ENCODE measurements around the gene FDX1.

DNA sequence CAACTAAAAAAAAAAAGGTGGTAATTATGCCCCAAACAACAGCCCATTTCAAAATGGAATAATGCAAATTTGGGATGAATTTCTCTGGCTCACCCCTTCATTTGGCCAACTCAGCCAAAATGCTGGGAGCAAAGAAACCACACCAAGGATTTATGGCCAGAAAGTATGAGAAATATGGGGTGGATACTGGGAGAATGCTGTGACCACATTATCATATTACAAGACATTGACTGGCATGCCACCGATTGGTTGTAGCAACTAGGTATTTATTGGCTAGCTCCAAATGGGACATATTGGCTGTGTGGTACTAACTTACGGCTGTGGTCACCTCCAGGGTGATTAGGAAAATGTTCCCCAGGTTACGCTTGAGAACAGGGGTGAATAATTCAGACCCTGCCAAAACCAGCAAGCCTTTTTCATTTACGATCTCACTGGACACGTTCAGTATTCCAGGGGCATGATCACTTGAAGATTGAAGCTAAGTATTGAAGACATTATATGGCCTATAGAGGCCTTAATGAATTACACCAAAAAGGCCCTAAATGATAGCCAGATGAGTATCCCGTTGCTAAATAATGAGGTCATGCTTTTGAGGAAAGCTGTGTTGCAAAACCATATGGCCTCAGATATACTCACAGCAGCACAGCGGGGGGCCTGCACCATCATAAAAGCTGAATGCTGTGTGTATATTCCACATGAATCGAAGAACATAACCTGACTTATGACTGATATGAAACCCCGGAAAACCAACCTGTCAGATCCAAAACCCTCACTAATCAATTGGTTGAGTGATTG is 3.8 kb upstream of the FDX1 start:
- no peak for TF ChIP-seq POLR2A (IDR thresholded peaks at IDR 0.05; ENCODE audit: control extremely low read depth in 1 of 2, low read depth in 2 of 2, low read length in 2 of 2)
- TF ChIP-seq, protein P1, sequence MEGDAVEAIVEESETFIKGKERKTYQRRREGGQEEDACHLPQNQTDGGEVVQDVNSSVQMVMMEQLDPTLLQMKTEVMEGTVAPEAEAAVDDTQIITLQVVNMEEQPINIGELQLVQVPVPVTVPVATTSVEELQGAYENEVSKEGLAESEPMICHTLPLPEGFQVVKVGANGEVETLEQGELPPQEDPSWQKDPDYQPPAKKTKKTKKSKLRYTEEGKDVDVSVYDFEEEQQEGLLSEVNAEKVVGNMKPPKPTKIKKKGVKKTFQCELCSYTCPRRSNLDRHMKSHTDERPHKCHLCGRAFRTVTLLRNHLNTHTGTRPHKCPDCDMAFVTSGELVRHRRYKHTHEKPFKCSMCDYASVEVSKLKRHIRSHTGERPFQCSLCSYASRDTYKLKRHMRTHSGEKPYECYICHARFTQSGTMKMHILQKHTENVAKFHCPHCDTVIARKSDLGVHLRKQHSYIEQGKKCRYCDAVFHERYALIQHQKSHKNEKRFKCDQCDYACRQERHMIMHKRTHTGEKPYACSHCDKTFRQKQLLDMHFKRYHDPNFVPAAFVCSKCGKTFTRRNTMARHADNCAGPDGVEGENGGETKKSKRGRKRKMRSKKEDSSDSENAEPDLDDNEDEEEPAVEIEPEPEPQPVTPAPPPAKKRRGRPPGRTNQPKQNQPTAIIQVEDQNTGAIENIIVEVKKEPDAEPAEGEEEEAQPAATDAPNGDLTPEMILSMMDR (IDR thresholded peaks at IDR 0.05; ENCODE audit: control extremely low read depth in 1 of 3, insufficient read depth in 1 of 3, low read depth in 1 of 3, low read length in 3 of 3) = no peak
- no peak for TF ChIP-seq CHD1 (IDR thresholded peaks at IDR 0.05; ENCODE audit: low read depth, low read length)
- no peak for TF ChIP-seq POLR2AphosphoS5 (IDR thresholded peaks at IDR 0.05; ENCODE audit: low read depth, low read length)
- no peak for TF ChIP-seq ZNF274 (IDR thresholded peaks at IDR 0.05; ENCODE audit: borderline replicate concordance, extremely low read depth, low read length)
- no peak for TF ChIP-seq SUZ12 (IDR thresholded peaks at IDR 0.05; ENCODE audit: low read length)
- no peak for TF ChIP-seq RAD21 (IDR thresholded peaks at IDR 0.05 in 1 of 2, conservative IDR thresholded peaks at IDR 0.05 in 1 of 2; ENCODE audit: low read depth in 2 of 2, low read length in 2 of 2)
- TF ChIP-seq KDM5A (IDR thresholded peaks at IDR 0.05; ENCODE audit: low read length) = no peak
- no peak for TF ChIP-seq SIN3A (conservative IDR thresholded peaks at IDR 0.05 in 1 of 2, IDR thresholded peaks at IDR 0.05 in 1 of 2; ENCODE audit: low read depth in 1 of 2, low read length in 2 of 2)
- no peak for TF ChIP-seq JUN (IDR thresholded peaks at IDR 0.05; ENCODE audit: low read depth, low read length)
- TF ChIP-seq CBX5 (IDR thresholded peaks at IDR 0.05; ENCODE audit: low read depth, low read length) = no peak
- TF ChIP-seq, protein P2, sequence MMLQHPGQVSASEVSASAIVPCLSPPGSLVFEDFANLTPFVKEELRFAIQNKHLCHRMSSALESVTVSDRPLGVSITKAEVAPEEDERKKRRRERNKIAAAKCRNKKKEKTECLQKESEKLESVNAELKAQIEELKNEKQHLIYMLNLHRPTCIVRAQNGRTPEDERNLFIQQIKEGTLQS (IDR thresholded peaks at IDR 0.05; ENCODE audit: insufficient read depth, low read depth, low read length) = no peak
- no peak for TF ChIP-seq E2F6 (IDR thresholded peaks at IDR 0.05)
